Fibroblast of lung (primary cell): ENCODE measurements around the gene CXCR2.

Source experiments
- EZH2 ChIP-seq: IDR thresholded peaks from 2 replicates; pipeline ENCODE4 v1.5.1; 2012; ENCODE audit warnings: low read length, control low read depth, mild to moderate bottlenecking; ENCODE audit errors: missing control alignments
- TF ChIP-seq, protein P1 (sequence below), 2 donors: IDR thresholded peaks in 1 of 2; conservative IDR thresholded peaks in 1 of 2; 1 replicate in 1 of 2; 2 replicates in 1 of 2; pipeline ENCODE4 v1.5.1; 2011 to 2012; ENCODE audit warnings: low read length in 2 of 2, control low read depth in 1 of 2, inconsistent platforms in 1 of 2, low read depth in 1 of 2, mild to moderate bottlenecking in 1 of 2

- TF ChIP-seq EZH2, result no peak
- TF ChIP-seq, protein P1, sequence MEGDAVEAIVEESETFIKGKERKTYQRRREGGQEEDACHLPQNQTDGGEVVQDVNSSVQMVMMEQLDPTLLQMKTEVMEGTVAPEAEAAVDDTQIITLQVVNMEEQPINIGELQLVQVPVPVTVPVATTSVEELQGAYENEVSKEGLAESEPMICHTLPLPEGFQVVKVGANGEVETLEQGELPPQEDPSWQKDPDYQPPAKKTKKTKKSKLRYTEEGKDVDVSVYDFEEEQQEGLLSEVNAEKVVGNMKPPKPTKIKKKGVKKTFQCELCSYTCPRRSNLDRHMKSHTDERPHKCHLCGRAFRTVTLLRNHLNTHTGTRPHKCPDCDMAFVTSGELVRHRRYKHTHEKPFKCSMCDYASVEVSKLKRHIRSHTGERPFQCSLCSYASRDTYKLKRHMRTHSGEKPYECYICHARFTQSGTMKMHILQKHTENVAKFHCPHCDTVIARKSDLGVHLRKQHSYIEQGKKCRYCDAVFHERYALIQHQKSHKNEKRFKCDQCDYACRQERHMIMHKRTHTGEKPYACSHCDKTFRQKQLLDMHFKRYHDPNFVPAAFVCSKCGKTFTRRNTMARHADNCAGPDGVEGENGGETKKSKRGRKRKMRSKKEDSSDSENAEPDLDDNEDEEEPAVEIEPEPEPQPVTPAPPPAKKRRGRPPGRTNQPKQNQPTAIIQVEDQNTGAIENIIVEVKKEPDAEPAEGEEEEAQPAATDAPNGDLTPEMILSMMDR (conservative IDR thresholded peaks at IDR 0.05 in 1 of 2, IDR thresholded peaks at IDR 0.05 in 1 of 2; ENCODE audit: low read depth in 1 of 2, low read length in 2 of 2), result no peak
These were observed 44.1 kb upstream of the CXCR2 start for GRCh38 chr2:218081695-218082094.
